HG02763 (cell line): Measurements from ENCODE around the gene PLEK.

Source experiments
- ATAC-seq: cut with Tn5 transposase; IDR thresholded peaks from one replicate; pipeline ENCODE4 v1.9.1; 2021; ENCODE audit warnings: mild to moderate bottlenecking, moderate library complexity; ENCODE audit not compliant: unreplicated experiment

Gene PLEK

DNA sequence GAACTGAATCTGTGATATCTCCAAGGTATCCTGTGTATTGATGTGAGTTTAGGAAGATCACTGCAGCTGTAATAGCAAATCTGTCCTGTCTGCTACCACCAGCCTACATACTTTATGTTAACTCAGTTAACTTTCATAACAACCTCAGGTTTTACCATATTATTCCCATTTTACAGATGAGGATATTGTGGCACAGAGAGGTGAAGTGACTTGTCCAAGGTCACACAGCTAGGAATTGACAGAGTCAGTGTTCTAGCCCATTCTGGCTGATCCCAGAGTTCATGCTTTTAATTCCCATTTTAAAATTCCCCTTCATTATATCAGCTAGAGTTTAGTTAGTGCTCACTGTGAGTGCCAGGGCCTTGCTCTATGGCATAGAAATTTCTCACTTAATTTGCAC is 49.4 kb downstream of the PLEK start:
- no peak for ATAC-seq

DNA sequence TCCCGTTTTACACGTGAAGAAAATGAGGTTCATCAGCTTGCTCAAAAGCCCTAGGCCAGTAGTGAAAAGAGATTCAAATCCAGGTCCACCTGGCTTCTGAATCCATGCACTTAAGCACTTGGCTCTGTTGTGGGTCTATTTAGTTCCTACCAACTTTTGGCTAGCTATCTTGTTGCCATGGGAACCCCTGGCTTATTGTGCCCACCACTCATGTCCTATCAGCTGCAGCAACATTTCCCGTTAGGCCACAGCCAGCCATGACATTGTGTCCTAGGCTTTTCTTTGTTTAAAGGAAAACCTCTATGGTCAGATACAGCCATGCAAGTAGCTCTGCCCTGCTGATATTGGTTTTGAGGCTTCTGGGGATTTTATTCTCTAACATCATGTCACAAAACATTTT is 49.8 kb downstream of the PLEK start:
- no peak for ATAC-seq

DNA sequence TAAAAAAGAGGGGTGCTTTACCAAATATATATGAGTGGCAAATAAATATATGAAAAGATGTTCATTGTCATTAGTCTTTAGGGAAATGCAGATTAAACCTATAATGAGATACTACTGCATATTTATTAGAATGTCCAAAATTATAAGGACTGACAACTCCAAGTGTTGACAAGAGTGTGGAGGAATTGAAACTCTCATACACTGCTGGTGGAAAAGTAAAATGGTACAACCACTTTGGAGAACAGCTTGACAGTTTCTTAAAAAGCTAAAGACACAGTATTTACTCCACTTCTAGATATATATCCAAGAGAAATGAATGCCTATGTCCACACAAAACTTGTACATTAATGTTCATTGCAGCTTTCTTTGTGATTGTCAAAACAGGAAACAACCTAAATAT is 50.4 kb downstream of the PLEK start:
- no peak for ATAC-seq

DNA sequence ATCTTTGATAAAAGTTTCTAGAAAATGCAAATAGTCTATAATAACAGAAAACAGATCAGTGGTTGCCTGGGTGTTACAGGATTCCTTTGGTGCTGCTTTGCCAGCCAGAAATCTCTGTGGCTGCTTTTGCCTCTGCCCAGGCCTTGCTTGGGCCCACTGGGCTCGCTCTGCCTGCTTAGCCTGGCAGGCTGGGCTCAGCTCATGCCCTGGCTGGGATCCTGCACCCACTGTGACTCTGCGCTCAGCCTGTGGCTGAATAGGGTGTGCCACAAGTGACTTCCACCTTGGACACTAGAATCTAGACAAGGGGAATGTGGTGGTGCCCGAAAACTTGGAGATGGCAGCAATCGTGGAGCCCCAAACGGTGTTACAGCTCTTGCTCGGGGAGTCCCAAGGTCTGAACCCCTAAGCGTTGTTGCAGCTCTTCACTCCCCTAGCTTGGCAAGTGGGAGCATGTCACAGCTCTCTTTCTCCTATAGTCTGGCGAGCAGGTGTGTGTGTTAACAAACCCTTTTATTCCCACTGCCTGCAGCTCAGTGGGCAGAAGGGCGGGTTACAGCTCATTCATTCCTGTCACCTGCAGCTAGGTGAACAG is 51.1 kb downstream of the PLEK start:
- no peak for ATAC-seq

DNA sequence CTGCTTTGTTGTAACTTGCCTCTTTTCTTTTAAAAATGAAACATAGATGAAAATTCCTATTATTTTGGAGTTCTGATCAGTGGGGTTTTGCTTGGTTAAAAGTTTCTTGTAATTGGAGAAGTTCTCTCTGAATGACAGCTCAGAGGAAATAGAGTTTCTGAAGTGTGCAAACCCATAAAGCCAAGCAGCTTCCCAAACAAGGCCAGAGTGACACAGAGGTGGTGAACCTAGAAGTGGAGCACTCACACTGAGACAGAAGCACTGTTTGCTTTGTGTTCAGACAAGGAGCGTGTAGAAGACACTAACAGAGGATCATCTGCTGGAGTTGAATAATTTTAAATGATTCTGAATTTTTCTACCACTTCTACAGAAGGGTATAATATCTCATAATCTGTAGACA is 52.8 kb downstream of the PLEK start:
- no peak for ATAC-seq

DNA sequence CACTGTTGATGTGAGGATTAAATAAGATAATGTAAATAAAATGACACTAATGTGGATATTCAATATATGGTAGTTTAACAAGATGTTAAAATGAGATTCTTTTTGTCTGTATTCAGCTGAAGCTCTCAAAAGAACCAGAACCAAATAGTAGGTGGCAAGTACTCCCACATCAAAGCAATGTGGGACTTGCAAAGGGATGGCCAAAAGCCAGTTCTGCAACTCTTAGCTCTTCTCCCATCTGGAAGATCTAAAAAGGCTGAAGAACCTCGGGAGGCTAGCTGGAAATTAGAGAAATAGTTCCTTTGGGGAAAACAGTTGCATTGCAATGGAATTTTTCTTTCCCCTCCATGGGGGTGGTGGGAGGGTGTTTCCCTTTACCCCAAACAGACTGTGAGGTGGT is 53.3 kb downstream of the PLEK start:
- no peak for ATAC-seq

DNA sequence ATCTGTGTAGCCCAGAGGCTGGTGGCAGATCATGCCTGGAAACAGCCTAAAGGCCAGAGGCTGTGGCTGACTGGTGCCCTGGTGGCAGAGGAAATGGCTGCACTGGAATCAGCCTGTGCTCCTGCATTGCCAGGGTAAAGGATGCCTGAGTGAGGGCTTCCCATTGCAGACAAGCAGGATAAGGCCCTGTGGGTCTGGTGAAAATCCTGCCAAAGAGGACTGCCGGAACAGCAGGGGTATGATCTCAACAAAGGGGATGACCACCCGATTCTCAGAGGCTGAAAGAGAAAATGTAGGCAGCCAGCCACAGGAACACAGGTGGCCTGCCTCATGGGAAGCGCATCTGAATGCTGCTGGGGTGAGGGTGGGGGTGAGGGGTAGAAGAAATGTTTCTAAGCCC is 53.8 kb downstream of the PLEK start:
- no peak for ATAC-seq

DNA sequence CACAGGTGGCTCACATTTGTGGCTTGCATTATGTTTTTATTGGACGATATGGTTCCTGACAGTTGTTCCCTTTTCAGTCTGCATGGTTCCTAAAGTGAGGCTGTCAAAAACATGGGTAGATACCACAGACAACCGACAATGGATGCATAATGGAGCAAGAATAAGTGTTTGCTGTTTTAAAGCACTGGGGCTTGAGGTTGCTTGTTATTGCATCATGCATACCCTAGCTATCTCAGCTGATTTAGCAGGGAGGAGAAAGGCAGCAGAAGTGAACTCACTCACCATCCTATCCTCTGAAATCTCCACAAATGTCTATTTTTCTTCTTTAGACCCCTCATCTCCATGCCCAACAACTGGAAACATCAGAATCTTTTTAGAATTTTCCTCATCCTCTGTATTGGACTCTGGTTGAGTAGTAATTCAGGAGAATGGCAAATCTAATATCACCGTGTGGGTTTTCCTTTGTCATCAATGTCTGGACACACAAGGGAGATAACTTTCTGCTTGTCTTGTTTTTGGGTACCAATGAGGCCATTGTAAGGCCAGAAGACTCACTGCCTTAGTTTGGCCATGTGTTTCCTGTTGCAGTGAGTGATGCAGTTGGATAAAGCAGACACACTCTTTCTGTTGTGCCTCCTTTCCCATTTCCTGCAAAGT is 55.3 kb downstream of the PLEK start:
- no peak for ATAC-seq

DNA sequence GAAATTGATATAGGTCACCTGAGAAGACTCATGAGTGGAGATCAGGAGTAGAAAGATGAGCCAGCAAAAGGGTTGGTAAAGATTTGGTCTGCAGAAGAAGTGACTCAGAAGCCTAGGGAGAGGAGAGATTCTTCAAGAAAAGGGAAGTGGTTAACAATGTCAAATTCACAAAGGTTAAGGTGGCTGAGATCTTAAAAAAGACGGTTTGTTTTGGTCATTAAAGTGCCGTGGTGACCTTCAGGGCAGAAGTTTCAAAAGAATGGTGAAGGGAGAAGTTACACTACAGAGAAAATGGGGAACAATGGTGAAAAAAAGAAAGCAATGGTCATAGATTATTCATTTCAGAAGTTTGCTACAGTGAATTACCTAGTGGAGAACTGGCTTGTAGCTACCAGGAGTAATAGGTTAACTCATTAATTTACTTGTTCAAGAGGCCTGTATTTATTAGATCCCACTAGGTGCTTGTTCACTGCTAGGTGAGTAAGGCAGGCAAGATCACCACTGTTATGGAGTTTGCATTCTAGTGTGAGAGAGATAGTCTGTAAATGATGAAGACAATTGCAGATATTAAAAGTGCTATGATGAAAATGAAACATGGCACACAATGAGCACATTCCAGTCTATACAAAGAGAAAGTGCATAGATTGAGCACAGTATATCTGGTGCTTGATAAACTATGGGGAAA is 59.0 kb downstream of the PLEK start:
- ATAC-seq: peak; percentile 73

DNA sequence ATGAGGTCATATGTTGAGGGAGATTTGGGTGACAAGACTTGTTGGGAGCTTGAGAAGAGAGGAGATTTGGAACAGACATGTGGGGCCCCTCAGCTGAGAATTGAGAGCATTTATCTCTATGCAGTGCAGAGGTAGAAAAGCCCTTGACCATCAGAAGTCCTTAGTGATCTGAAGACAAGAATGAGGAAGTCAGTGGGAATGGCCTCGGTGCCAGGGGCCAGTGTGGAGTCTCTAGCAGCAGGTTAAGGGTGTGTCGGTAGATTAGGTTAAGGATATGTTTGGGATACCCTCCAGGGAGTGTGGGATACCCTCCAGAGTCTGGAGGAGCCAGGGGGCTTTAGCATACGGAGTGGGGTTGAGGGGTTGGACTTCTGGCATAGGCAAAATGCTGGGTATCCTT is 60.4 kb downstream of the PLEK start:
- no peak for ATAC-seq

DNA sequence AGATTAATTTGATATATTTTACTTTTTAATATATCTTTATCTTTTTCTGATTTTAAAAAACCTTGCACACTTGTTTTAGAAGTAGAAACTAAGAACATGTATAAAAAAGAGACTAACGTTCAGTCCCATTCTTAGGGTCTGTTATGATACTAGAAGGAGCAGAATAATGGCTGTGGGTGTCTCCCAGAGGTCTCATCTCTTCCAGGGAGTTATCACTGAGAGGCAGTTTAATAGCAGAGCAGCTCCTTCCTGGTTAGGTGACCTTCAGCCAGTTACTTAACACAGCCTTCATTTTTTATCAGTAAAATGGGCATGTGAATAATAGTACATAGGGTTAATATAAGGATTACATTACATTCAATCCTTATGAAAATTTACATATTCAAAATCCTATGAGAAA is 61.4 kb downstream of the PLEK start:
- ATAC-seq: no peak

DNA sequence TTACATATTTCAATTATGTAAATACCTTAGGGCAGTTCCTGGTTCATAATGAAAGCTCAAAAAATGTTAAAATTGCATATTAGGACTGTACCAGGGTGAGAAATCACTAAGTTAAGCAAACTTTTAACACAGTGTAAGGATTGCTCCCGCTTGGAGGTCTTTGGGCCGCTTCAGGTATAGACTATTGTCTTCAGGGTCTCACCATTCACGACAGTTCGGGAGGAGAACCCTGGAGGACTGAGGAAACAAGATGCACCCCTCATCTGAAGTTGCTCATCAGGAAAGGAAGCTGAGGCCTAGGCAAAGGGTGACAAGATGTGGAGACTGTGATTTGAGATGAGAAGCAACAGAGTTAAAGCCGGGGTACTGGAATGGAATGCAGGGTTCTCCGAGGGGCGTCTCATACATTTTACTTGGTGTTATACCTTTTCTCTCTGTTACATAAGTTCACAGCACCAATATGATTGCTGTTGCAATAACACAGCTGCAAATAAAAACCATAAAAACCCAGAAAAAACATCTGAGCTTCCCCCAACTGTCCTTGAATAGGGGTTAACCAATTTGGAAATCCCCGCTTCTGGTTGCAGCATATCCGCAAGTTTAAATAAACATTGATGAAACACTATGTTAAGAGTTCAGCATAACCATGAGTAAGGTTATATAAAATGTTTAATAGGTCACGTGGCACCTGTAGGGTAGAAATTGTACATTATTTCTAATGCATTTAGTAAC is 61.9 kb downstream of the PLEK start:
- ATAC-seq: peak; percentile 29

DNA sequence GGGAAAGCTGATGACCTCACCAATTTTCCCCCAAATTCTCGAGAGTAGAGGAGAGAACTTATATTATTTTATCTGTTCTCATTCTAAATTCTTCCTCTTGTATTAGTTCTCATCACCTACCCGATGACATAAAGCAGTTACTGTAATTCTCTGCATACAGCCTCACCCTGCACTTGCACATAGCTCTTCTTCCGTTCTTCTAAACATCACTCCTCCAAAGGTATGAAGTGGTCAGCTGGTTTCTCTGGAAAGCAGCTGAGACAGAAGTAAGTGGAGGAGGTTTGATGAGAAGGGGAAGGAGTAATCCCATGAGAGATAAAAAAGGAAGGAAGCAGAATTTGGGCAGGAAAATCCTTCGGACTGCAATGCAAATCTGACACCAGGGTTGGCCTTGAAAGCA is 63.0 kb downstream of the PLEK start:
- ATAC-seq: no peak

DNA sequence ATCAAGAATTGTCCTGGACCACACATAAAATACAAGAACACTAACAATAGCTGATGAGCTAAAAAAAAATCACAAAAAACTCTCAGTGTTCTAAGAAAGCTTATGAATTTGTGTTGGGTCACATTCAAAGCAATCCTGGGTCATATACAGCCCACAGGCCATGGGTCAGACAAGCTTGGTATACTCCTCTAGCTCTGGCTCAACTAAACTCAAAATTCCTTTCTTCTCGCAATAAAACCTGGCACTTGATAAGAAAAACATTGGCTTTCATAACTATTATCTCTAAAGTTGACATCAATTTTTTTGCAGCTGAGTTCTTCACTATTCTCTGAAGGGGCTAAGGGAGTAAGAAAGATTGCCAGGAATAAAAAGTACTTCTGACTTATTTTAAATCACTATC is 63.7 kb downstream of the PLEK start:
- no peak for ATAC-seq

DNA sequence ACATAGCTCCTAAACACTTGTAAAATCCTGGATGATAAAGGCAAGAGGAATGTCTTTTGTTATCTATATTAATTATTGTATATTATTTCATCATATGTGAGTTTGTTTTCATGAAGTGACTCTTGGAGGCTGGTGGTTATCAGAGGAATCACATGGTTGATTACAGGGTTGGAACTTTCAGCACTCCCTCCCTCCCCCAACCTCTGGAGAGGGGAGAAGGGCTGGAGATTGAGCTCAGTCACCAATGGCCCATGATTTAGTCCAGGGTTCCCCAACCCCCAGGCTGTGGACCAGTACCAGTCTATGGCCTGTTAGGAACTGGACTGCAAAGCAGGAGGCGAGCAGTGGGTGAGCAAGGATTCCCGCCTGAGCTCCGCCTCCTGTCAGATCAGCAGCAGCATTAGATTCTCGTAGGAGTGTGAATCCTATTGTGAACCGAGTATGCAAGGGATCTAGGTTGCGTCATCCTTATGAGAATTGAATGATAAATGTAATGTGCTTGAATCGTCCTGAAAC is 64.3 kb downstream of the PLEK start:
- ATAC-seq: no peak

DNA sequence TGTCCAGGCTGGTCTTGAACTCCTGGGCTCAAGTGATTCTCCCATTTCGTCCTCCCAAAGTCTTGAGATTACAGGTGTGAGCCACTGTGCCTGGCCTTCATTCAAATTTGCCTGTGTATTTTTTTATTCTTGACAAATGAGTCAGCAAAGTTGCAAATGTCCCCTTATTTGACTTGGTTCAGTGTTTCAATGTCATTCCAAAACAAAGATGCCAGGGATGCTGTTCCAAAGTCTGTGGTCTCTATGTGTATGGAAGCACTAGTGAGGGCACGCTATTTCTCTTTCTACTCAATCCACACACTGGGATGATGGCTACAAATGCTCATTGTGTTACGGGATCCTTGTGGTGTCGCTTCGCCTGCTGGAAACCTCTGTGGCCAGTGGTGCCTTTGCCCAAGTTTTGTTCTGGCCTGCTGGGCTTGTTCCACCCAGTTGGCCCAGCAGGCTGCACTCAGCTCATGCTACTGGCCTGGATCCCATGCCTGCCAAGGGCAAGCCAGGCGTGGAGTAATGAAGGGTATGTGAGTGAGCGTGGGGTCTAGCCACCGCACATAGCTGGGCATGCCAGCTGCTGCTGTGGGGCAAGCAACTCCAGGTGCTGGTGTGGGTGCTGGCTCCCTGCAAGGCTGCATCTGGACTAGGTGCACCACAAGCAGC is 66.4 kb downstream of the PLEK start:
- no peak for ATAC-seq

DNA sequence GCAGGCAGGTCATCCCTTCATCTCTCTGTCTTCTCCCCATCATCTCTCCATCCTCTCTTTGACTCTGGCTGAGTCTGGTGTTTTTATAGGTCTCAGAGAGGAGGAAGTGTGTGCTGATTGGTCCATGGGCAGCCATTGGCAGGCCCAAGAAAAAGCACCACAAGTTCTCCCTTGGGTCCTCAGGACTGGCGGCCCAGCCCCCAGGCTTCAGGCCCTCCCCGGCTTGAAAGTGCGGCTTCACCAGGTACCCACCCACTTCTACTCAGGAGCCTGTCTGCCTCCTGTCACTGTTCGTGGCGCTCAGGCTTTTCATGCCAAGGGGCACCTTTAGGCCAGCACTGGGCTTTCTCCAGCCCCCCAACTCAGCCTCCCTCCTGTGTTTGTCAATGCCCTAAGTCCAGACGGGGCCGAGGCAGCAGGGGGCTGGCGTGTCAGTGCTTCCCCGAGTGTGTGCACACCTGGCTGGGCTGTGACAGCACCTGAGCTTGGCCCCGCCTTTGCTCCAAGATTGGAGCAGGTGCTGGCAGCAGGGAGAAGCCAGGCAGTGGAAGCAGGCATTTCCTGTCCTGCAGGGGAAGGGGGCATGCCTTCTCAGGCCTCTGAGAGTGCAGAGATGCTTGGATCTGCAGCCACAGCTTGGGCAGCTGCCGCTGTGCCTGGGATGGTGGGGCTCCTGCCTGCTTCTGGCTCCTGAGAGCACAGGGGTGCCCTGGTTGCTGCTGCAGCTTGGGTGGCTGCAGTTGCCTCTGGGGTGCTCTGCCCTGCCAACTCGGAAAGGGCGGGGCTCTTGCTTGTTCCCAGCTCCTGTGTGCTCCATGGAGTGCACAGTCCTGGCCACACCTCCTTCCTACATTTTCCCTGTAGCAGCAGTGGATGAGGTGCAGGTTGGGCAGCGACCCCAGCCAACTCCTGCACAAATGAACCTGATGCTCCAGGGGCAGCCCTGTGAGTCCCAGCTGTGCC is 67.9 kb downstream of the PLEK start:
- no peak for ATAC-seq

DNA sequence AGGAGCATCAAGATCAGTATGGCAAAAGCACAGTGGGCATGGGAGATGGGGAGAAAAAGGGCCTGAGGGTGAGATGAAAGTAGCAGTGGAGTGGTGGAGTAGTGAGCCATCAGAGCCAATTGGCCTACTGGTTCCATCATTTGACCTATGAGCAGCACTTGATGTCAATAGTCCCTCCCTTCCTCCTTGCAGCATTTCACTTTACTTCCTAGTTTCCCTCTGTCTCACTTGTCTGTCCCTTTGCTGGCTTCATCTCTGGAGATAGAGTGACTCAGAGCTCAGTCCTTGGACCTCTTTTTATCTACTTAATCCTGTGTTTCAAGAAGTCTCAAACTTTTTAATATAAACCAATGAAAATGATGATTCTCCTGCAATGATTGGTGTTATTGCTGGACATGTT is 69.9 kb downstream of the PLEK start:
- ATAC-seq: no peak

DNA sequence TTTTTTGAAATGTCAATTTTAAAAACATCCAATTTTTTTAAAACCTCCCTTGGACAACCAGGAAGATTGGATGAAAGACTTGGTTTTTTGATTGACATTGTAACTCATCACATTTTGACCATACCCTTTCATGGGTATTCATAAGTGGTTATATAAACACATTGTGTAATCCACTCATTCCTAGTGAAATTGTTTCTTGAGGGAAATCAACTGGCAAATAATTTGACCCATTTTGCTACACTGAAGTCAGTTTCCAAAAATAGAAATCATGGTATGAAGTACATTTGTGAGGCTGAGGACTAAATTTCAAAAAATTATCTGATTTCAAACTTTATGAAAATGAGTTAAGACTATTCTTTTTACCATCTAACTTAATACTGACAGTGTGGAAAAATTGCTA is 70.5 kb downstream of the PLEK start:
- no peak for ATAC-seq

DNA sequence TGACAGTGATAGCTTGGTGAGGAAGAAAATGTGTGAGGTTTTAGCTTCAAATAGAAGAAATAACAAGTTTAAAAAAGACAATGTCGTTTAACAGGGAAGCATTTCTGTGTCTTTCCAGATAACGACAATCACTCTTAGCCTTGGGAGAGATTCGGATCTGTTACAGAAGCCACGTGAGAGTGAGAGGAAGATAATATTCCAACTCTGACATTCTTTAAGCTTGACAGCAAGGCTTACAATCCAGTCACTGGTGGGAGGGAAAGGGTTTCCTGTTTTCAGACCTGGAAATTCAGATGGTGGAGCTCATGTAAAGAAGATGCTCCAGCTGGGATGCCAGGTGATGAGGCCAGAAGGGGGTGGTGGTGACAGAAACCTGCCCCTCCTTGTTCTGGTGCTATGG is 71.2 kb downstream of the PLEK start:
- ATAC-seq: no peak
